GM12892 (cell line): ENCODE measurements around the gene HMCN2.

Experiments used
- DNase-seq: peaks from one replicate; pipeline ENCODE4 v3.0.0; 2011; ENCODE audit not compliant: insufficient read length
- FAIRE-seq: peaks from 2 replicates; lab custom pipeline; 2011; peaks lifted over from hg19 to GRCh38; lab: Jason Lieb, UNC
- POLR2A ChIP-seq: IDR thresholded peaks from 2 replicates; pipeline ENCODE4 v1.6.1; 2011; ENCODE audit warnings: low read depth, low read length, control low read depth
- POLR2AphosphoS5 ChIP-seq: IDR thresholded peaks from 2 replicates; pipeline ENCODE4 v1.6.1; 2011; ENCODE audit warnings: low read depth, low read length, control low read depth
- TAF1 ChIP-seq: IDR thresholded peaks from 2 replicates; pipeline ENCODE4 v1.6.1; 2011; ENCODE audit warnings: low read depth, mild to moderate bottlenecking, control low read depth, low read length, borderline replicate concordance

Gene HMCN2

GRCh38 chr9:130402645-130403440, 137.3 kb downstream of the HMCN2 start:
- FAIRE-seq (no peak), DNase-seq (no peak)
- no peak for TF ChIP-seq POLR2AphosphoS5
- no peak for TF ChIP-seq POLR2A
- TF ChIP-seq TAF1 = no peak

GRCh38 chr9:130405657-130406257, 140.2 kb downstream of the HMCN2 start:
- FAIRE-seq = no peak
- no peak for TF ChIP-seq TAF1
- no peak for TF ChIP-seq POLR2AphosphoS5
- TF ChIP-seq POLR2A = no peak
- no peak for DNase-seq

- no peak for FAIRE-seq
- TF ChIP-seq POLR2AphosphoS5 (no peak), POLR2A (no peak), TAF1 (no peak)
- DNase-seq = no peak
These were observed 140.8 kb downstream of the HMCN2 start for GRCh38 chr9:130406278-130406895.

- DNase-seq = no peak
- TF ChIP-seq POLR2AphosphoS5 (no peak), POLR2A (no peak), TAF1 (no peak)
- no peak for FAIRE-seq
These were observed 142.5 kb downstream of the HMCN2 start for GRCh38 chr9:130407916-130408663.

GRCh38 chr9:130408669-130409068, 143.1 kb downstream of the HMCN2 start:
- no peak for TF ChIP-seq TAF1
- no peak for TF ChIP-seq POLR2A
- TF ChIP-seq POLR2AphosphoS5 = no peak
- no peak for FAIRE-seq
- DNase-seq = no peak

- FAIRE-seq = no peak
- TF ChIP-seq POLR2AphosphoS5 (no peak), TAF1 (no peak), POLR2A (no peak)
- no peak for DNase-seq
These were observed 143.7 kb downstream of the HMCN2 start for GRCh38 chr9:130409246-130409645.

- DNase-seq = no peak
- FAIRE-seq = no peak
These were observed 144.9 kb downstream of the HMCN2 start for GRCh38 chr9:130410443-130410842.

GRCh38 chr9:130411566-130411915, 146.0 kb downstream of the HMCN2 start:
- no peak for FAIRE-seq
- no peak for DNase-seq
- TF ChIP-seq POLR2AphosphoS5 = no peak
- no peak for TF ChIP-seq TAF1
- no peak for TF ChIP-seq POLR2A

More at GRCh38 chr9:130410443-130410842, 144.9 kb downstream of the HMCN2 start:
- no peak for TF ChIP-seq TAF1
- no peak for TF ChIP-seq POLR2AphosphoS5
- TF ChIP-seq POLR2A = no peak

GRCh38 chr9:130414081-130414731, 148.6 kb downstream of the HMCN2 start:
- DNase-seq = no peak
- TF ChIP-seq TAF1 = no peak
- no peak for TF ChIP-seq POLR2AphosphoS5
- no peak for TF ChIP-seq POLR2A
- FAIRE-seq = no peak

- no peak for TF ChIP-seq TAF1
- no peak for TF ChIP-seq POLR2AphosphoS5
- FAIRE-seq (no peak), DNase-seq (no peak)
These were observed 149.6 kb downstream of the HMCN2 start for GRCh38 chr9:130414910-130415746.
